Erythroblast (primary cell): ENCODE data around the gene SATB2.

Experiments
- GATA1 ChIP-seq: IDR thresholded peaks from 2 replicates; pipeline ENCODE4 v1.6.1; 2011; ENCODE audit warnings: low read depth, mild to moderate bottlenecking, control low read depth, low read length, moderate library complexity
- POLR2A ChIP-seq: IDR thresholded peaks from 2 replicates; pipeline ENCODE4 v1.6.1; 2011; ENCODE audit warnings: mild to moderate bottlenecking, low read length

GRCh38 chr2:199455545-199456382 is 2.0 kb downstream of the SATB2 start:
- TF ChIP-seq POLR2A (no peak), GATA1 (no peak)
